Measurements from ENCODE around the gene OSBP2. TPM values are rescaled to one million over a fixed set of nuclear protein-coding genes. Genes with fewer than 3 reads are reported as not detected.

OSBP2 gene
- polyA plus RNA-seq, 5 donors, result 13.6 to 19.5 (median 17.0) TPM

DNA sequence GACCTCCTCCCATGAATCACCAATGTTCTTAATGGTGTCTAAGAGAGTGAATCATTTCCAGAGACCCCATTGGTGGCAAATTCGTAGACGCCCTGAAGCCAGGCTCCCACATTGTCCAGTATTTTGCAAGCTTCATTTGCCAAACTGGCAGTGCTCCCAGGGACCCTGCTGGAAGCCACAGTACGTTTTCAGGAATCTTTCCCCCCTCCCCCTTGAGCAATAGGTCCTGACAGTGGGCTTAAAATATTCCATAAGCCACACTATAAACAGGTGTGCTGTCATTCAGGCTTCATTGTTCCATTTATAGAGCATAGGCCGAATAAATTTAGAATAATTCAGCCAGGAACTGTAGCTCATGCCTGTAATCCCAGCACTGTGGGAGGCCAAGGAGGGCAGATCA lies 148.6 kb downstream of the OSBP2 start:
- no peak for DNase-seq

DNA sequence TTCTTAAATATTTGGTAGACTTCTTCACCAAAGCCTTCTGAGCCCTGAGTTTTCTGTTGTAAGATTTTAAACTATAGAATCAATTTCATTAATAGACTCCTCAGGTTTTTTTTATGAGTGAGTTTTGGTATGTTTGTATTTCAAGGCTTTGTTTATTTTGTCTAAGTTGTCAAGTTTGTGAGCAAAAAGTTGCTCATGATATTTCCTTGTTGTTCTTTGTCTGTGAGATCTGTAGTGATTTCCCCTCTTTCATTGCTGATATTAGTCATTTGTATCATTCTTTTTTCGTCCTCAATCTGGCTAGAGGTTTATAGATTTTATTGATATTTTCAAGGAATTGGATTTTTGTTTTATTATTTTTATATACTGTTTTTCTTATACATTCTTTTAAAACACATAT lies 152.9 kb downstream of the OSBP2 start:
- no peak for DNase-seq

DNA sequence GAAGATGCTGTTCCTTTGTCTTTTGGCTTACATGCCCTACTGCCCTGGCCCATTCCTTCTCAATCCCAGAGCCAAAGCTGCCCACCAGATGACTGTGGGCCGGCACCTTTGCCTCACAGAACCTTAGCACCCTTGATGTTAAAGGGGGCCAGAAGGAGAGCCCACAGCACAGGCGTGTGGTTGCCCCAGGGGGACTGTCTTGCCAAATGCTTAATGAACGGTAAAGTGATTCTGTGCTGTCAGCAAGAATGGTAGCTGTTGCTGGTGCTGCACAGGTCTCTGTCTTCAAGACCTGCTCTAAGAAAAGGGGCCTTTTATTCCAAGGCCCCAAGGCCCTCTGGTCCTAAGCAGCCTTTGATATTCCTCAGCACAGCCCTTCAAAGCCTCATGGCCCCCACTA lies 160.6 kb downstream of the OSBP2 start:
- DNase-seq, result no peak

DNA sequence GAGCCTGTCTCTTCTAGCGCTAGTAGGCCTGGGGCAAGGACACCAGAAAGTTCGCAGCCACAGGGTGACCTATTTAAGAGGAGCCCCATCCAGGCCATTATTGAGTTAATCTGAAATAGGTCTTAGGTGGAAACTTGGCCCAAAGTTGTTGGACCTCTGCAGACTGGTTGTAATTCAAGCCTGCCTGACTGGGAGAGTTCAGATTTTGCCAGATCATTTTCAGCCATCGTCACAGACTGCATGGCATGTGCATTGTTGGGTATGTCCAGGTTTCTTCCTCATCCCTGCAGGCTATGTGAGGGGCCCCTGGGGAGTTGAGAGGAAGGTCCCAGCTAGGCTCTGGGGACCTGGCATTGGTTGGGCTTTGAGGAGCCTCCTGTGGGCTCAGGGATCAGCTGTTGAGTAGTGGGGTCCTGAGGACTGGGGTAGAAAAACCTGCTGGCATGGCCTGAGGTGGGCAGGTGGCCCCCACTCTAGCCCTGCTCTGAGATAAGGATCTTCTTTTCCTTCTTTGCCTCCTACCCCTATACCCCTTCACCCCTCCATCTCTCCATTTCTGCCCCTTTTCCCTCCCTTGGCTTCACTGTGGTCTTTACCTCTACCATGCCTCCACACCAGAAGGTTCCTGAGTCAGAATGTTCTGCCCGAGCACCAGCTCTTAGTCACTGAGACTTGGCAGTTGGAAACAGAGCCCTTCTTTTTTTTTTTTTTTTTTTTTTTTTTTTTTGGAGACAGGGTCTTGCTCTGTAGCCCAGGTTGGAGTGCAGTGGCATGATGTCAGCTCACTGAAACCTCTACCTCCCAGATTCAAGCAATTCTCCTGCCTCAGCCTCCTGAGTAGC lies 161.2 kb downstream of the OSBP2 start:
- no peak for DNase-seq

DNA sequence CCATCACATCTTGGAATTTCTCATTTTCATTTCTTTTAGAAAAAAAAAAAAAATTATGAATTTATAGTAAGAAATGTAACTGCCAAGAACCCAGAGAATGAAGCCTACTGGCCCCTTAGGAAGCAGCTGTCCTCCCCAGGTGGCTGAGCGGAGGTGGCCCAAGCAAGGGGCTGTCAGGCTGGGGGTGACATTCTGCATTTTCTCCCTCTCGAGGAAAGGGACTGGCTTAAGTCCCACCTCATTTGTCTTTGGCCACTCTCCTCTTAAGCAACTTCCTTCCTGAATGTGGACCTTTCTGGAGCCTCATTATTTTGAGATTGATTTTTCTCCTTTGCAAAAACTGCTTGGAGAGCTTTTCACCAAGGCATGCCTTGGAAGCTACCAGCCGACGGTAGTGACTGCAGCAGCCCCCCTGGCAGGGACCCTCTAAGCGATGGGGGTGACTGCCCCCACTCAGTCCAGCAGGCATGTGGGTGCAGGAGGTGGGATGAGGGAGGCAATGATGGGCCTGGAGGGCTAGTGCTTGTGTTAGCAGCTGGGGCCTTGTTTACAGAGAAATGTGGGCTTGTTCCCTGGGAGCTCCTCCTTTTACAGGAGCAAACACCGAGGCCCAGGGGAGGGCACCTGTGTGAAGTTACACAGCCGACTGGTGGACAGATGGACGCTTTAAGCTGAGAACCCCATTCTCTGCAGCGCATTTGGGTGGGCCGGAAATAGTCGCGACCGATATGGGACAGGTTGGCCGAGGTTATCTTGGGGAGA lies 162.2 kb downstream of the OSBP2 start:
- DNase-seq, result peak in 1 of 2 donors; percentile 41

DNA sequence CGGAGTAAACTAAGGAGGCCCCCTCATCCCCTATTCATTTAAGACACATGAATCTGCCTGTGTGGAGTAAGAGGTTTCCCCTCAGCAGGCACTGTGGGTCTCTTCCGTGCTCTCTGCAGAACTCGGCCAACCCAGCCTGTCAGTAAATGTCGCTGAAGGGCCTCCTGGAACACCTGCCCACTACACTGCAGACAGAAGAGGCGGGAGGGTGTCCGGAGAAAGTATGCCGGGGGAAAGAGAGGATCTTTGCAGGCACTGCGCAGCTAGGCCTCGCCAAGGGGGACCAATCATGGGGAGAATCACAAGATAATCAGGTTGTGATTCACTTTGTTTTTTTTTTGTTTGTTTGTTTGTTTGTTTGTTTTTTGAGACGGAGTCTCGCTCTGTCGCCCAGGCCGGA lies 163.1 kb downstream of the OSBP2 start:
- DNase-seq, result no peak

DNA sequence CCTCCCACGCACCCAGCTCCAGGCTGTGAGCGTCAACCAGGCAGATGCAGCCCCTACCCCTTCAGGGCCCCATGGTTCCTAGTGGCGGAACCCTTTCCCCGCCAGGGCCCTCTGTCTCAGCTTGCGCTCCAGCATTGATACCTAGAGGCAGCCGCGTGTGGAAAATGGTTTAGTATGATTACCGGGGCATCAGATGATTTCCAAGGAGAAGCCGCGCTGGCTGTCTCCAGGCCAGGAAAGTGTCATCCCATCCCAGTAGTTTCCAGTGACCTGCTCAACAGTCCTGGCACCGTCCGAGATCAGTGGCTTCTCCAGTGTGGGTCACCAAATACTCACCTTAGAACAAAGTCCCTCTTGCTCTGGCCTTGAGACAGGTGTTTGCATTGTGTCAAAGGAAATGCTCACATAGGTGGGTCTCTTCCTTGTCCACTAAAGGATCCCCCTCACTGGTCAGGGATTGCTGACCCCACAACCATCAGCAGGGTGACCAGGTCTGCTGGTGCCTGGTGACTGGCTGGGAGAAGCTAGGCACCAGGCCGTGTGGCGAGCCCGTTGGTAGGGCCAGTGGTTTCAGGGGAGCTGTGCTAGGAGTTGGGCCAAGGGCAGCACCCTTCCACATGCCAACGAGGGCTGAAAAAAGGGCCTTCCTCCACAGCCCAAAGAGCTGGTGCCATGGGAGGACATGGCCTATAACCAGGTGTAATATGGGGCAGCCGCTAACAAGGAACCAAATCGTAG lies 164.5 kb downstream of the OSBP2 start:
- DNase-seq, result no peak

DNA sequence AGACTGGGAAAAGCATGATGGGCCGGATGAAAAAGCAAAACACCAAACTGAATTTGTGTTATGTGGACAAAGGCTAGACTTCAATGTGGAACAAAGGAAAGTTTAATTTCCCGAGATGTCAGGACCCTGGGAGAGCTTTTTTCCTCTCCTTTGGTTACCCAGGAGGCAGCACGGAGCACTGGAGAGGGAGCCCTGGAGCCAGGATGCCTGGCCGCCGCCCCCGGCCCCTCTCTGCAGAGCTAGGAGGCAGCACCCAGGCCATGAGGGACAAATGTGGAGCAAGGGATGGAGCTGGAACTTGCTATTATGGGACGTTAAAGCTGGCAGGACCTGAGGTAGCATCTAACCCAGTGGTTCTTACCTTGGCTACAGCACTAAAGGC lies 165.0 kb downstream of the OSBP2 start:
- DNase-seq, result no peak

DNA sequence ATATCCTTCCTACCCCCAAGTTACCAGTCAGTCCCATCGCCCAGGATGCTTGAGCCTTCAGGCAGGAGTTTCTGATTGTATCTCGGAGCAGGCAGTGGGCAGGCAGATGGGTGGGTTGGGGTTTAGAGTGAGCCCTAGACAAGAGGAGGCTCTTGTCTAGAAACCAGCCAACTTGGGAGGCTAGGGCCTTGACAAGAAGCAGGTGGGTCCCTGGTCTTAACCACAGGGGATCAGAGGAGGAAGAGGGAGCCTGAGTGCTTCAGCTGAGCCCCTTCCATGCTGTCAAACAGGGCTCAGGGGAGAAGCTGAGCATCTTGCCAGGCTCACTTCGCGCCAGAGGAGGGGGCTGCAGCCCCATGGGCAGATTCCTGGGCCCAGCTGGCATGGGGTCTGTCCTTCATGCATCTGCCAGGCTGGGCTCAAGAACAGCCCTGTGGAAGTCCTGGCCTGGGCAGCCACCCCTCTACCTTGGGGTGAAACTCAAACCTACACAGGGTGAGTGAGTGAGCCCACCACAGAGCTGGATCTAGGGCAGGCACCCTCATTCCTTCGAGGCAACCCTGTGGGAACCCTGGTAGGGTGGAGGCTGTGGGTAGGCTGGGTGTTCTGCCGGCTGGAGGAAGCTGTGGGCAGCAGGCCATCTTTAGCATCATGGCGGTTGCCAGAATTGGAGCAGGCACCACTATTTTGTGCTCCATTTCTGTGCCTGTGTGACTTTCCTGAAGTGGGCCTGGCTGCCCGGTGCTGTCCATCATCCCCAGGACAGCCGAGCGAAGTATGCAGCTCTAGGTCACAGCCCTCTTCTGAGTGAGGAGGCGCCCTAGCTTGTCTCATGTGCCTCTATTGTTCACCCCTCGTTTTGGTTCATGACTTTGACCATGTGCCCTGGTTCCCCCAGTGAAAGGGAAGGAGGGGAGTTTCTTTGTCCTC lies 165.8 kb downstream of the OSBP2 start:
- DNase-seq, result no peak

DNA sequence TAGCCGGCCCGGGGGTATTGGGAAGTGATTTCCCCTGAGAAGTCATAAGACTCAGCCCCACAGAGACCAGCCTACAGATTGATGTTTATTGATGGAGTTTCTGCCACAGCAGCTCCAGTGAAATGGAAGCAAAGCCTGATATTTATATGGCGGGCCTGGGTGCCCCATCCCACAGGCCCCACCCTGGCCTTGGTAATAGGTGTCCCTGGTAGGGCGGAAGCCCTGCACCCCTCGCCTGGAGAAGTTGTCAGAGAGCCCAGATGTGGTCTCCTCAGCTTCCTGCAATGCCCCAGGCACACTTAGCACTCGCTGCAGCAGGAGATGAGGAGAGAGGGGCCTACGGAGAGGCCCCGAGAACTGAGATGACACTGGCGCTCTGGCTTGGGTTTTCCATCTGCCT lies 166.5 kb downstream of the OSBP2 start:
- DNase-seq, result no peak

DNA sequence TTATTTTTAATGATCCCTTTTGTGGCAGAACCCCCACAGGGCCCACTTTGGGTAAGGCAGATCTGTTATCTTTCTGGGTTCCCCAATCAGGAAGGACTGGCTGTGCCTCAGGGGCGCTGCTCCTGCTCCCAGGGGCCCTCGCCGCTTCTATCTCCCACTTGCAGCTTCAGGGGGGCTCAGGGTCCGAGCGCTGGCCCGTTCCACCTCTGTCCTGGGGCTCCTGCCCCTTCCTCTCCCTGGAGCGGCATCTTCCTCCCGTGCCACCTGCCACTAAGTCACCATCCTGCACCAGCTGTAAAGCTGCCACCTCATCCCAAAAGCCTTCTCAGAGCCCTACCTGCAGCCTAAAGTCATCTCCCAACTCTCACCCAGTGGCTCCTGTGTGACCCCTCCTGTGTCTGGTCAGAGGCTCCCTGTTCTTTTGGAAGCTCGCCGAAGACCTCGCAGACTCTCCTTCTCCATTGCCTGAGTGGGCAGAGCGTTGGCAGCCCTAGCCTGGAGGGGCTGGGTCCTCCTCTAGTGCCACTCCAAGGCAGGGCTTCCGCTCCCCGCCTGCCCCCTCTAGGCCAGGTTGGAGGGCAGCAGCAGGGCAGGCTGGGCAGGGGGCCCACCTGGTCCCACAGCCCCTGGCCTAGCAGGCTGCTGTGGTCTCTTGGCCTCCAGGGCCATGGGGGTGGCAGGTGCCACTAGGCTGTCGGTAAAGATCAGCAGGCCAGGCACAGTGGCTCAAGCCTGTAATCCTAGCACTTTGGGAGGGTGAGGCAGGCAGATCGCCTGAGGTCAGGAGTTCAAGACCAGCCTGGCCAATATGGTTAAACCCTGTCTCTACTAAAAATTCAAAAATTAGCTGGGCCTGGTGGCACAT lies 167.2 kb downstream of the OSBP2 start:
- no peak for DNase-seq

DNA sequence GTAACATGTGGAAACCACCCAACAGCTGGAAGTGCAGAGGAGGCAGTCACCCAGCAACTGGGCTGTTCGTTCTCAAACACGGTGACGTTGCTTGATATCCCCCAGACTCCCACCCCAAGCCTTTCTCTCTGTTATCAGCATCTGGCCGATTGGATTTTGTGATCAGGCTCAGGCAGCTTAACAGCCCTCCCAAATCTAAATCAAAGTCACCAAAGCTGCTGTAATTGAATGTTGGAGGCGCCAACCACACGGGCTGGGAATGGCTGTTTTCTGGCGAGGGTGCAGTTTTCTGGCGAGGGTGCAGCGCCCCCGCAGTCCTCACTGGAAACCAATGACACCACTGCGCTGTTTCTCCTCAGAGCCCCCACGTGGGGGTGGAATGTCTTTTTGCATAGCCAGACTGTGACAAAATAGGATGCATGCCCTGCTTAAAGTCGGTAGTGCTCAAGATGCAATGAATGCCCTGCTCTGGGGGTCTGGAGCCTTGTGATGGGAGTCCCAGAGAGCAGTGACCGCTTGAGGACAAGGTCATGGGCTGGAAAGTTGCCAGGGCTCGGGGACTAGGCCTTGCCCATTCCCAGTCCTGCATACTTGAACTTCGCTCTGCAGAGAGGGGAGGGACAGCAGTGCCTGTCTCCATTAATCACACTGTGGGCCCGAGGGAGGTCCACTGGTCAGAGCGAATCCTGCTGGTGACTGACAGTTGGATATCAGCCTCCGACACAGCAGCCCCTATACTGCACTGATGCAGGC lies 168.6 kb downstream of the OSBP2 start:
- no peak for DNase-seq

DNA sequence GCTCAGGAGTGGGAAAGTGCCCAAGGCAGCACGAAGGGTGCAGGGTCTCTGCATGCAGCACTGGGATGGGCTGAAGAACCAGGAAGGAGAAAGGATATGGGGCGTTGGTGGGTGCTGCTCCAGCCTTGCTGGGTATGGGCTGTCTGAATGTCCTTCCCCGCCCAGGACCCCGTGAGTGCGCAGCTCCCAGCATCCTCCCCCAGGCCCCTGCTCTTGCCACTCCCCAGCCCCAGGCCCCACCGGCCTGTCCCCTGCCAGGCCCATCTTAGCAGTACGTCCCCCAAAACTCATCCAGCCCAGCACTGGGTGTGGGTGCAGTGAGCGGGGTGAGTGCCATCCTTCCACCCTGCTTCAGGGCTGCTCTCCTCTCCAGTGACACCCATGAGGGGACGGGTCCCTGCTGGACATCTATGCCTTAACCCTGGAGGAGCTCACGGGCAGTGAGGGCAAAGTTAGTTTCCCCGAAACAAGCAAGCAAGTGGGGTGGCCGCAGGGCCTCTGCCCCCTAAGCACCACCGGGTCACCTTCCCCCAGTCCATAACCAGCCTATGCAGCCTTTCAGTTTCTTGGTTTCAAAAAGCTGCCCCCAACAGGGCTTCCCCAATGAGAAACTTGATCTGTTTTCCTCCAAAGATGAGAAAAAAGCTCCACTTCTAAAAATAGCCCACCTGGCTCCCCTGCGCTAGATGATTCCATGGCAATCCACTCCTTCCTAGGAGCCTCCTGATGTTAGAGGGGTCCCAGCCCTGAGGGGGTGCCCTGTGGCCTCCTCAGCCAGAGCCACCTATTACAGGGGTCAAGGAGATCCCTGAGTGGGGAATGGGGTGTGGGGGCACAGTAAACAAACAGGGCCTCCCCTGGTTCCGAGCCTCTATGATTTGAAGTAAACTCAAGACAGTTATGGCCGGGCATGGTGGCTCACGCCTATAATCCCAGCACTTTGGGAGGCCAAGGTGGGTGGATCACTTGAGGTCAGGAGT lies 170.1 kb downstream of the OSBP2 start:
- no peak for DNase-seq

DNA sequence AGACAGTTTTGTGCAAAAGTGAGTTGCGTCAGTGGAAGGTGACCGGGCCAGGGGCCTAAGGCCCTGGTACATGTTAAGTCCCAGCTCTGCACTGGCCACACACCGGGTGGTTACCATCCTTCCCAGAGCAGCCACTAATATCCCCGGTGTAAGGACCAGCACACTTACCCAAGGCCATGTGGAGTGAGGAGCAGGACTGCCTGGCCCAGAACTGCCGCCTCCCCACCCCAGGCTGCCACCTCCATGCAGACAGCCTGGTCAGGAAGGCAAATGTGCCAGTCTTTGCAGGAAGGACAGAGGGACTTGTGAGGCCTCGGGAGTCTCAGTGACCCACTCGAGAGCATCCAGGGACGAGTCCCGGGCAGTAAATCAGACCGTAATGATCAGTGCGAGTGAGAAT lies 171.0 kb downstream of the OSBP2 start:
- no peak for DNase-seq

DNA sequence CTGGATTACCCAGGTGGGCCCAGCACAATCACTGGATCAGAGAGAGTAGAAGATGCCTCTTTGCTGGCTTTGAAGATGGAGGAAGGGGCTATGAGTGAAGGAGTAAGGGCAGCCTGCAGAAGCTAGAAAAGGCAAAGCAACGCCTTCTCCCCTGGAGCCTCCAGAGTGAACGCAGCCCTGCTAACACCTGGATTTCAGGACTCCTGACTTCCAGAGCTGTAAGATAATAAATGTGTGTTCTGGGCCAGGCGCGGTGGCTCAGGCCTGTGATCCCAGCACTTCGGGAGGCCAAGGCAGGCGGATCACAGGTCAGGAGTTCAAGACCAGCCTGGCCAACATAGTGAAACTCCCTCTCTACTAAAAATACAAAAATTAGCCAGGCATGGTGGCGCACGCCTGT lies 171.5 kb downstream of the OSBP2 start:
- DNase-seq, result no peak

DNA sequence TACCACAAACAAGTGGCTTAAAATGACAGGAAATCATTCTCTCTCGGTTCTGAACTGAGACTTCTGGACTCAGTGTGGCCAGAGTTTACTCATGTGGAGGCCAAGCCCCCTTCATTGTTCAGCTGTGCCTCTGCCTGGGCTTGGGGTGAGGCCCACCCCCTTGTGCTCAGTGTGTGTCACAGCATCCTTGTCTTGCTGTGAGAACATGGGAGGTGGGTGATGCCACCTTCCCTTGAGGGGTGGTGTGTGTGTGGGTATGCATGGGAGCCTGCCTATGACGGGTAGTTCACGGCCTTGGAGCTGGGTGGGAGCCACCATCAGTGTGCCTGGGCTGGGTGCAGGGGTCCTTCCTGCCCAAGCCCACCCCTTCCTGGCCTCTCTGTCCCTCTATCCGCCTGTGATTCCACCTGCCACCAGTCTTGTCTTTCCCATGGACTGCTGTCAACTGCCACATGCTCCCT lies 172.2 kb downstream of the OSBP2 start:
- no peak for DNase-seq

DNA sequence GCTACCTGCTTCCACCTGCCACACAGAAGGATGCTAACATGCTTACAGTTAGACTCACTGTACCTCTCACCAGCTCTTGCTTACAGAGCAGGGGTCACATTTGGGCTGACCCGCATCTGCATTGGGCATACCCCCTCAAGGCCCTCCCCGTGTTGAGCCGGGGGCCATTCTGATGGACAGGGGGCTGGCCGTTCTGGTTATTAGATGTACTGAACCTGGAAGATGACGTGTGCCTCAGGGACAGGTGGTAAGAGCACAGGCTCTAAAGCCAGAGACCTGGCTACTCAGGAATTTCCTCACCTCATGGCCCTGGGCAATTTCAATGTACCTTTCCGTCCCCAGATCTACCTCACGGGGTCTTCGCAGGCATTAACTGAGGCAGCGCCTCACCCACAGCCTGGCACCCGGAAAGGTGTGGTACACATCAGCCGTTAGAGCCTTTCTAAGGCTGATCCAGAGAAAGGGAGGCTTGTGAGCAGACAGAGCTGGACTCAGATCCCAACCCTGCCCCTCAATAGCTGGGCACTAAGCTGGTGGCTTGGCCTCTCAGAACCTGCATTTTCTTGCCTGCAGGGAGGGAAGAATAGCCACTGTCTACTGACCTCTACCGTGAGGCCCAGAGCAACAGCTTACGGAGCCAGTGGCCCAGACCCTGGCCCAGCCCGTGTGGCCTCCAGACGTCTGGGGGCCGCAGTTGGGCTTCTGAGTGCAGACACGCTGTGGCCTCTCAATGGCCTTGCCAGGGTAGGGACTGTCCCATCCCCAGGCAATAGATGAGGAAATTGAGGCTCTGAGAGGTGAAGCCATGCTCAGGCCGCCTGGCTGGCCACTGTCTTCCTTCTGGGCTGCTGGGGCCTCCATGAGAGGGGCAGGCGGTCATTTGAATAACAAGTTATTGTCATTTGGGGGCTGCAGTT lies 173.3 kb downstream of the OSBP2 start:
- no peak for DNase-seq
